PC-9 (cell line): ENCODE data around the gene MAP1A. TPM values are rescaled to one million over a fixed set of nuclear protein-coding genes. Genes with fewer than 3 reads are reported as not detected.

Source experiments
- BruUV-seq: library from RNA; stranded (reverse); fragments of 400-500 nt; replicated peaks from 2 replicates; lab custom pipeline; 2021; lab: Mats Ljungman, UMichigan
- CTCF ChIA-PET: fragments of 300-600 bp; sonication (Branson Sonifier 250); formaldehyde crosslinking; loops from one replicate; lab custom pipeline; 2022; ENCODE audit warnings: antibody characterized with exemption; lab: Charles Lee
- POLR2A ChIA-PET: fragments of 300-600 bp; sonication (Branson Sonifier 250); formaldehyde crosslinking; loops from one replicate; lab custom pipeline; 2022; ENCODE audit warnings: antibody characterized with exemption; ENCODE audit not compliant: unreplicated experiment; lab: Charles Lee
- DNase-seq, 2 experiments: peaks; one replicate each; pipeline versions ENCODE4 v3.0.0 to v3.0.0-alpha.2; 2015 to 2022; ENCODE audit warnings: mixed read lengths in 1 of 2
- H2AFZ ChIP-seq: fragments of 200-600 bp; sonication (generic); 2 replicates; pipeline ENCODE4 v1.8.1; 2017; ENCODE audit warnings: antibody characterized with exemption
- H3F3A ChIP-seq: fragments of 200-600 bp; sonication (generic); 2 replicates; pipeline ENCODE4 v1.8.1; 2017; ENCODE audit warnings: antibody characterized with exemption, mild to moderate bottlenecking, low read depth; ENCODE audit not compliant: insufficient read depth
- H3K27ac ChIP-seq: fragments of 200-600 bp; sonication (generic); 2 replicates; pipeline ENCODE4 v1.6.1; 2016; ENCODE audit warnings: mixed run types
- H3K27me3 ChIP-seq: fragments of 200-600 bp; sonication (generic); 2 replicates; pipeline ENCODE4 v1.6.1; 2016; ENCODE audit warnings: low read depth, mixed run types; ENCODE audit not compliant: insufficient read depth
- H3K36me3 ChIP-seq: fragments of 200-600 bp; sonication (generic); 2 replicates; pipeline ENCODE4 v1.6.1; 2016; ENCODE audit warnings: low read depth, mixed run types
- H3K4me1 ChIP-seq: fragments of 200-600 bp; sonication (generic); replicated peaks from 2 replicates; pipeline ENCODE4 v1.6.1; 2016; ENCODE audit warnings: mixed run types; ENCODE audit not compliant: insufficient read depth
- H3K4me2 ChIP-seq: fragments of 200-600 bp; sonication (generic); 2 replicates; pipeline ENCODE4 v1.6.1; 2017; ENCODE audit warnings: mixed run types
- H3K4me3 ChIP-seq: fragments of 200-600 bp; sonication (generic); 2 replicates; pipeline ENCODE4 v1.6.1; 2016; ENCODE audit warnings: mixed run types
- H3K79me2 ChIP-seq: fragments of 200-600 bp; sonication (generic); 2 replicates; pipeline ENCODE4 v1.6.1; 2017; ENCODE audit warnings: low read depth, mixed run types
- H3K9me2 ChIP-seq: fragments of 200-600 bp; sonication (generic); 2 replicates; pipeline ENCODE4 v1.8.1; 2017; ENCODE audit warnings: mild to moderate bottlenecking; ENCODE audit not compliant: insufficient read depth
- H3K9me3 ChIP-seq: fragments of 200-600 bp; sonication (generic); 2 replicates; pipeline ENCODE4 v1.8.1; 2016; ENCODE audit warnings: low read depth; ENCODE audit not compliant: insufficient read depth
- H4K20me1 ChIP-seq: fragments of 200-600 bp; sonication (generic); 2 replicates; pipeline ENCODE4 v1.8.1; 2017; ENCODE audit not compliant: insufficient read depth
- EZH2 ChIP-seq: fragments of 200-600 bp; sonication (generic); IDR thresholded peaks from 2 replicates; pipeline ENCODE4 v1.8.0; 2017; ENCODE audit warnings: antibody characterized with exemption, low read depth
- intact Hi-C: fragments of 100-400 bp; cut with micrococcal nuclease; formaldehyde crosslinking; loops from one replicate; pipeline ENCODE4 v1.10.0; 2022; ENCODE audit not compliant: unreplicated experiment
- total RNA-seq: library from RNA; stranded (reverse); gene quantifications from 2 replicates; pipeline ENCODE4 v1.2.3, GENCODE V29; 2021
- TF ChIP-seq, protein P1 (sequence below): fragments of 200-600 bp; sonication (generic); conservative IDR thresholded peaks from 2 replicates; pipeline ENCODE4 v1.6.1; 2017; ENCODE audit warnings: mixed run types, antibody characterized with exemption, mild to moderate bottlenecking, moderate library complexity

Gene MAP1A
- total RNA-seq, 1 experiment from 2014 or later = 2.1 TPM

DNA sequence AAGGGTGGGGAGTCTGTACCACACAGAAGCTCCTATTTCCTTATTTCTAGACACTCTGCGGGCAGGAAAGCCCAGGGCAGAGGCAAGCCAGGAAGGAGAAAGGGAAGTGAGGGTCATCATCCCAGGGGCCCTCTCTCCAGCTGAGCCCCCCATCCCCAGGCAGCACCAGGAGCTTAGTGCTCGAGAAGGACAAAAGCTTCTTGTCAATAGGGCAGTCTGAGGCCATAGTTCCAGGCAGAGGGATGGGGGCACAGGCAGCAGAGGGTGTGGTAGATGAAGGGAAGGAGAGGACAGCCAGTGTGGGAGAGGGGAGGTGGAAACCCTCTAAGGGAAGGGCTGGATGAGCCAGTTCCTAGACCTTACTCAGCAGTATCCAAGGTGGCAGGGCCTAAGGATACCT is 2.7 kb downstream of the MAP1A start:
- CTCF ChIA-PET = no interaction called here
- Histone ChIP-seq H3F3A (no peaks in the 10 kb centered on the region), H3K4me3 (no peak overlapping the region), H3K79me2 (no peaks in the 10 kb centered on the region), H2AFZ (no peak overlapping the region), H3K27me3 (peaks cover 22% of the 10 kb centered on the region), H3K4me1 (no peaks in the 10 kb centered on the region), H3K4me2 (no peak overlapping the region), H3K27ac (no peak overlapping the region), H3K9me3 (no peaks in the 10 kb centered on the region), H4K20me1 (no peaks in the 10 kb centered on the region), H3K36me3 (no peaks in the 10 kb centered on the region), H3K9me2 (no peaks in the 10 kb centered on the region)
- TF ChIP-seq, protein P1, sequence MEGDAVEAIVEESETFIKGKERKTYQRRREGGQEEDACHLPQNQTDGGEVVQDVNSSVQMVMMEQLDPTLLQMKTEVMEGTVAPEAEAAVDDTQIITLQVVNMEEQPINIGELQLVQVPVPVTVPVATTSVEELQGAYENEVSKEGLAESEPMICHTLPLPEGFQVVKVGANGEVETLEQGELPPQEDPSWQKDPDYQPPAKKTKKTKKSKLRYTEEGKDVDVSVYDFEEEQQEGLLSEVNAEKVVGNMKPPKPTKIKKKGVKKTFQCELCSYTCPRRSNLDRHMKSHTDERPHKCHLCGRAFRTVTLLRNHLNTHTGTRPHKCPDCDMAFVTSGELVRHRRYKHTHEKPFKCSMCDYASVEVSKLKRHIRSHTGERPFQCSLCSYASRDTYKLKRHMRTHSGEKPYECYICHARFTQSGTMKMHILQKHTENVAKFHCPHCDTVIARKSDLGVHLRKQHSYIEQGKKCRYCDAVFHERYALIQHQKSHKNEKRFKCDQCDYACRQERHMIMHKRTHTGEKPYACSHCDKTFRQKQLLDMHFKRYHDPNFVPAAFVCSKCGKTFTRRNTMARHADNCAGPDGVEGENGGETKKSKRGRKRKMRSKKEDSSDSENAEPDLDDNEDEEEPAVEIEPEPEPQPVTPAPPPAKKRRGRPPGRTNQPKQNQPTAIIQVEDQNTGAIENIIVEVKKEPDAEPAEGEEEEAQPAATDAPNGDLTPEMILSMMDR = no peak
- no peak for TF ChIP-seq EZH2
- no TSS peak for BruUV-seq
- POLR2A ChIA-PET = interaction anchor here (0.6 kb wide), 1 partner anchor 149 kb away, joined by 4 read pairs; the partner anchor contains the start of genes TUBGCP4 and ZSCAN29
- DNase-seq = no peak
- intact Hi-C loops = no loop called here

- Histone ChIP-seq H3K4me2 (no peak overlapping the region), H3K9me3 (no peaks in the 10 kb centered on the region), H3K79me2 (no peaks in the 10 kb centered on the region), H3K4me3 (no peak overlapping the region), H3K27ac (no peak overlapping the region), H3K9me2 (no peaks in the 10 kb centered on the region), H3K27me3 (peaks cover 22% of the 10 kb centered on the region), H3F3A (no peaks in the 10 kb centered on the region), H3K36me3 (no peaks in the 10 kb centered on the region), H3K4me1 (no peaks in the 10 kb centered on the region; the same call in 1 of the 2 replicates), H4K20me1 (no peaks in the 10 kb centered on the region), H2AFZ (no peak overlapping the region)
- TF ChIP-seq, protein P1 = no peak
- TF ChIP-seq EZH2 = no peak
- POLR2A ChIA-PET = interaction anchor here (0.6 kb wide), 1 partner anchor 226 kb away, joined by 16 read pairs; no protein-coding TSS in a partner anchor
- CTCF ChIA-PET = no interaction called here
- BruUV-seq = no TSS peak
- no peak for DNase-seq
- intact Hi-C loops = no loop called here
Measured at GRCh38 chr15:43521419-43521818, 4.0 kb downstream of the MAP1A start.

DNA sequence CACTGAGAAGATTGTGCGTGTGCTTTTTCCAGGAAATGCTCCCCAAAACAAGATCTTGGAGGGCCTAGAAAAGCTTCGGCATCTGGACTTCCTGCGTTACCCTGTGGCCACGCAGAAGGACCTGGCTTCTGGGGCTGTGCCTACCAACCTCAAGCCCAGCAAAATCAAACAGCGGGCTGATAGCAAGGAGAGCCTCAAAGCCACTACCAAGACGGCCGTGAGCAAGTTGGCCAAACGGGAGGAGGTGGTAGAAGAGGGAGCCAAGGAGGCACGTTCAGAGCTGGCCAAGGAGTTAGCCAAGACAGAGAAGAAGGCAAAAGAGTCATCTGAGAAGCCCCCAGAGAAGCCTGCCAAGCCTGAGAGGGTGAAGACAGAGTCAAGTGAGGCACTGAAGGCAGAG is 4.8 kb downstream of the MAP1A start:
- no peak overlapping the region for H3K4me2 ChIP-seq
- no peaks in the 10 kb centered on the region for H3K9me3 ChIP-seq
- CTCF ChIA-PET = interaction anchor here (0.6 kb wide), 1 partner anchor 24 kb away, joined by 4 read pairs; no protein-coding TSS in a partner anchor
- no peaks in the 10 kb centered on the region for H3K9me2 ChIP-seq
- H3K4me3 ChIP-seq = no peak overlapping the region
- H4K20me1 ChIP-seq = no peaks in the 10 kb centered on the region
- H3K27me3 ChIP-seq = peaks cover 22% of the 10 kb centered on the region
- intact Hi-C loops = no loop called here
- H3F3A ChIP-seq = no peaks in the 10 kb centered on the region
- no peaks in the 10 kb centered on the region; the same call in 1 of the 2 replicates for H3K4me1 ChIP-seq
- H3K79me2 ChIP-seq = no peaks in the 10 kb centered on the region
- no peak overlapping the region for H3K27ac ChIP-seq
- TF ChIP-seq, protein P1 = no peak
- TF ChIP-seq EZH2 = no peak
- no TSS peak for BruUV-seq
- no peaks in the 10 kb centered on the region for H3K36me3 ChIP-seq
- POLR2A ChIA-PET = no interaction called here
- DNase-seq = no peak
- no peak overlapping the region for H2AFZ ChIP-seq
